Measurements from ENCODE around the gene ZMYM2. TPM values are rescaled to one million over a fixed set of nuclear protein-coding genes. Genes with fewer than 3 reads are reported as not detected.

The ZMYM2 gene
- total RNA-seq, 1 experiment from 2014 or later, result 159 TPM

DNA sequence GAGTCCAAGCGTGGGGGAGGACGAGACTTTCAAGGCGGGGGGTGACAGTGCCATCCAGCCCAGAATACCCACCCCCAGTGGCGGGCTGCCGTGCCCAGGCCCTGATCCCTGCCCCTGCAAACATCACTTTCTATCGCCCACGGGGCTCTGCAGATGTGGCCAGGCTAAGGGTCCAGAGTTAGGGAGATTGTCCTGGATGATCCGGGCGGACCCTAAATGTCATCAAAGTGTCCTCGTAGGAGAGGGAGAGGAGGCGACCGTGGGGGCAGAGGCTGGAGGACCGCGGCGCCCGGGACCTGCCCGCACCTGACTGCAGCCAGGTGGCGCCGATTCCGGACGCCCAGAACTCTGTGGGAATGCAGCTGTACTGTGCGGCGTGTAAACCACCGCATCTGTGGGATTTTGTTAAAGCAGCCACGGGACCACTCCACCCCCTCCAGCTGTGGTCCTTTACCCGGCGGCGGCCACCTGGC lies 170.0 kb downstream of the ZMYM2 start:
- H3K4me1 Mint-ChIP-seq, result no peaks in the 10 kb centered on the region
- peaks cover 8% of the 10 kb centered on the region; the same call in 1 of the 2 replicates for H3K27me3 Mint-ChIP-seq (ENCODE audit: low read depth)
- ATAC-seq (peak; percentile 49), DNase-seq (ENCODE audit: low spot score) (peak; percentile 41)
- H3K9me3 Mint-ChIP-seq, result no peaks in the 10 kb centered on the region
- POLR2A ChIA-PET, result no interaction called here
- TF ChIP-seq RELA (CRISPR knock-in tag; IDR thresholded peaks at IDR 0.05; ENCODE audit: borderline replicate concordance), result no peak
- no peak for TF ChIP-seq TEAD4 (CRISPR knock-in tag; IDR thresholded peaks at IDR 0.05)
- TF ChIP-seq, protein P1, sequence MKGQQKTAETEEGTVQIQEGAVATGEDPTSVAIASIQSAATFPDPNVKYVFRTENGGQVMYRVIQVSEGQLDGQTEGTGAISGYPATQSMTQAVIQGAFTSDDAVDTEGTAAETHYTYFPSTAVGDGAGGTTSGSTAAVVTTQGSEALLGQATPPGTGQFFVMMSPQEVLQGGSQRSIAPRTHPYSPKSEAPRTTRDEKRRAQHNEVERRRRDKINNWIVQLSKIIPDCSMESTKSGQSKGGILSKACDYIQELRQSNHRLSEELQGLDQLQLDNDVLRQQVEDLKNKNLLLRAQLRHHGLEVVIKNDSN (CRISPR knock-in tag; IDR thresholded peaks at IDR 0.05), result no peak
- TF ChIP-seq, protein P2, sequence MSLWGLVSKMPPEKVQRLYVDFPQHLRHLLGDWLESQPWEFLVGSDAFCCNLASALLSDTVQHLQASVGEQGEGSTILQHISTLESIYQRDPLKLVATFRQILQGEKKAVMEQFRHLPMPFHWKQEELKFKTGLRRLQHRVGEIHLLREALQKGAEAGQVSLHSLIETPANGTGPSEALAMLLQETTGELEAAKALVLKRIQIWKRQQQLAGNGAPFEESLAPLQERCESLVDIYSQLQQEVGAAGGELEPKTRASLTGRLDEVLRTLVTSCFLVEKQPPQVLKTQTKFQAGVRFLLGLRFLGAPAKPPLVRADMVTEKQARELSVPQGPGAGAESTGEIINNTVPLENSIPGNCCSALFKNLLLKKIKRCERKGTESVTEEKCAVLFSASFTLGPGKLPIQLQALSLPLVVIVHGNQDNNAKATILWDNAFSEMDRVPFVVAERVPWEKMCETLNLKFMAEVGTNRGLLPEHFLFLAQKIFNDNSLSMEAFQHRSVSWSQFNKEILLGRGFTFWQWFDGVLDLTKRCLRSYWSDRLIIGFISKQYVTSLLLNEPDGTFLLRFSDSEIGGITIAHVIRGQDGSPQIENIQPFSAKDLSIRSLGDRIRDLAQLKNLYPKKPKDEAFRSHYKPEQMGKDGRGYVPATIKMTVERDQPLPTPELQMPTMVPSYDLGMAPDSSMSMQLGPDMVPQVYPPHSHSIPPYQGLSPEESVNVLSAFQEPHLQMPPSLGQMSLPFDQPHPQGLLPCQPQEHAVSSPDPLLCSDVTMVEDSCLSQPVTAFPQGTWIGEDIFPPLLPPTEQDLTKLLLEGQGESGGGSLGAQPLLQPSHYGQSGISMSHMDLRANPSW (CRISPR knock-in tag; conservative IDR thresholded peaks at IDR 0.05; ENCODE audit: low read depth), result no peak
- TF ChIP-seq HMGA2 (CRISPR knock-in tag; IDR thresholded peaks at IDR 0.05), result no peak
- TF ChIP-seq CBFB (CRISPR knock-in tag; IDR thresholded peaks at IDR 0.05; ENCODE audit: low read depth), result no peak
- TF ChIP-seq RORB (CRISPR knock-in tag; IDR thresholded peaks at IDR 0.05), result no peak
- TF ChIP-seq, protein P3, sequence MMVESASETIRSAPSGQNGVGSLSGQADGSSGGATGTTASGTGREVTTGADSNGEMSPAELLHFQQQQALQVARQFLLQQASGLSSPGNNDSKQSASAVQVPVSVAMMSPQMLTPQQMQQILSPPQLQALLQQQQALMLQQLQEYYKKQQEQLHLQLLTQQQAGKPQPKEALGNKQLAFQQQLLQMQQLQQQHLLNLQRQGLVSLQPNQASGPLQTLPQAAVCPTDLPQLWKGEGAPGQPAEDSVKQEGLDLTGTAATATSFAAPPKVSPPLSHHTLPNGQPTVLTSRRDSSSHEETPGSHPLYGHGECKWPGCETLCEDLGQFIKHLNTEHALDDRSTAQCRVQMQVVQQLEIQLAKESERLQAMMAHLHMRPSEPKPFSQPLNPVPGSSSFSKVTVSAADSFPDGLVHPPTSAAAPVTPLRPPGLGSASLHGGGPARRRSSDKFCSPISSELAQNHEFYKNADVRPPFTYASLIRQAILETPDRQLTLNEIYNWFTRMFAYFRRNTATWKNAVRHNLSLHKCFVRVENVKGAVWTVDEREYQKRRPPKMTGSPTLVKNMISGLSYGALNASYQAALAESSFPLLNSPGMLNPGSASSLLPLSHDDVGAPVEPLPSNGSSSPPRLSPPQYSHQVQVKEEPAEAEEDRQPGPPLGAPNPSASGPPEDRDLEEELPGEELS (CRISPR knock-in tag; IDR thresholded peaks at IDR 0.05), result no peak; the same call in 1 of the 2 replicates
- TF ChIP-seq, protein P4, sequence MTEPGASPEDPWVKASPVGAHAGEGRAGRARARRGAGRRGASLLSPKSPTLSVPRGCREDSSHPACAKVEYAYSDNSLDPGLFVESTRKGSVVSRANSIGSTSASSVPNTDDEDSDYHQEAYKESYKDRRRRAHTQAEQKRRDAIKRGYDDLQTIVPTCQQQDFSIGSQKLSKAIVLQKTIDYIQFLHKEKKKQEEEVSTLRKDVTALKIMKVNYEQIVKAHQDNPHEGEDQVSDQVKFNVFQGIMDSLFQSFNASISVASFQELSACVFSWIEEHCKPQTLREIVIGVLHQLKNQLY (CRISPR knock-in tag; IDR thresholded peaks at IDR 0.05), result no peak
- no peak for TF ChIP-seq ETV6 (CRISPR knock-in tag; IDR thresholded peaks at IDR 0.05)
- TF ChIP-seq, protein P5, sequence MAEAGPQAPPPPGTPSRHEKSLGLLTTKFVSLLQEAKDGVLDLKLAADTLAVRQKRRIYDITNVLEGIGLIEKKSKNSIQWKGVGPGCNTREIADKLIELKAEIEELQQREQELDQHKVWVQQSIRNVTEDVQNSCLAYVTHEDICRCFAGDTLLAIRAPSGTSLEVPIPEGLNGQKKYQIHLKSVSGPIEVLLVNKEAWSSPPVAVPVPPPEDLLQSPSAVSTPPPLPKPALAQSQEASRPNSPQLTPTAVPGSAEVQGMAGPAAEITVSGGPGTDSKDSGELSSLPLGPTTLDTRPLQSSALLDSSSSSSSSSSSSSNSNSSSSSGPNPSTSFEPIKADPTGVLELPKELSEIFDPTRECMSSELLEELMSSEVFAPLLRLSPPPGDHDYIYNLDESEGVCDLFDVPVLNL (CRISPR knock-in tag; IDR thresholded peaks at IDR 0.05; ENCODE audit: borderline replicate concordance, low read depth), result no peak
- no peak for TF ChIP-seq EMX1 (CRISPR knock-in tag; IDR thresholded peaks at IDR 0.05)
- no peak for TF ChIP-seq NFYB (CRISPR knock-in tag; conservative IDR thresholded peaks at IDR 0.05; ENCODE audit: low read depth)
- TF ChIP-seq, protein P6, sequence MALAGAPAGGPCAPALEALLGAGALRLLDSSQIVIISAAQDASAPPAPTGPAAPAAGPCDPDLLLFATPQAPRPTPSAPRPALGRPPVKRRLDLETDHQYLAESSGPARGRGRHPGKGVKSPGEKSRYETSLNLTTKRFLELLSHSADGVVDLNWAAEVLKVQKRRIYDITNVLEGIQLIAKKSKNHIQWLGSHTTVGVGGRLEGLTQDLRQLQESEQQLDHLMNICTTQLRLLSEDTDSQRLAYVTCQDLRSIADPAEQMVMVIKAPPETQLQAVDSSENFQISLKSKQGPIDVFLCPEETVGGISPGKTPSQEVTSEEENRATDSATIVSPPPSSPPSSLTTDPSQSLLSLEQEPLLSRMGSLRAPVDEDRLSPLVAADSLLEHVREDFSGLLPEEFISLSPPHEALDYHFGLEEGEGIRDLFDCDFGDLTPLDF (CRISPR knock-in tag; IDR thresholded peaks at IDR 0.05), result no peak
- TF ChIP-seq, protein P7, sequence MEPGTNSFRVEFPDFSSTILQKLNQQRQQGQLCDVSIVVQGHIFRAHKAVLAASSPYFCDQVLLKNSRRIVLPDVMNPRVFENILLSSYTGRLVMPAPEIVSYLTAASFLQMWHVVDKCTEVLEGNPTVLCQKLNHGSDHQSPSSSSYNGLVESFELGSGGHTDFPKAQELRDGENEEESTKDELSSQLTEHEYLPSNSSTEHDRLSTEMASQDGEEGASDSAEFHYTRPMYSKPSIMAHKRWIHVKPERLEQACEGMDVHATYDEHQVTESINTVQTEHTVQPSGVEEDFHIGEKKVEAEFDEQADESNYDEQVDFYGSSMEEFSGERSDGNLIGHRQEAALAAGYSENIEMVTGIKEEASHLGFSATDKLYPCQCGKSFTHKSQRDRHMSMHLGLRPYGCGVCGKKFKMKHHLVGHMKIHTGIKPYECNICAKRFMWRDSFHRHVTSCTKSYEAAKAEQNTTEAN (CRISPR knock-in tag; IDR thresholded peaks at IDR 0.05), result no peak
- TF ChIP-seq ELF4 (CRISPR knock-in tag; IDR thresholded peaks at IDR 0.05; ENCODE audit: low read depth), result no peak
- TF ChIP-seq ZNF138 (CRISPR knock-in tag; conservative IDR thresholded peaks at IDR 0.05), result no peak
- no peaks in the 10 kb centered on the region for H3K36me3 Mint-ChIP-seq
- peak overlapping the region; percentile 67 for H3K4me3 Mint-ChIP-seq
- no peak overlapping the region for H3K27ac Mint-ChIP-seq
- CTCF ChIA-PET, result interaction anchor here (0.6 to 2.6 kb wide), 18 partner anchors 8 to 187 kb away, joined by 3 to 42 read pairs (median 4); partner anchors contain the start of gene GJA3
